ENCODE data around the gene ENPP1. TPM values are rescaled to one million over a fixed set of nuclear protein-coding genes. Genes with fewer than 3 reads are reported as not detected.
"Not testable (repeated sequence)": the region's sequence is repeated elsewhere in the genome, so short reads cannot be mapped to it uniquely, and the experiment has no call there.

ENPP1 gene
- polyA plus RNA-seq, 1 of the 3 experiments (the other 2 are of a cell fraction): not detected

DNA sequence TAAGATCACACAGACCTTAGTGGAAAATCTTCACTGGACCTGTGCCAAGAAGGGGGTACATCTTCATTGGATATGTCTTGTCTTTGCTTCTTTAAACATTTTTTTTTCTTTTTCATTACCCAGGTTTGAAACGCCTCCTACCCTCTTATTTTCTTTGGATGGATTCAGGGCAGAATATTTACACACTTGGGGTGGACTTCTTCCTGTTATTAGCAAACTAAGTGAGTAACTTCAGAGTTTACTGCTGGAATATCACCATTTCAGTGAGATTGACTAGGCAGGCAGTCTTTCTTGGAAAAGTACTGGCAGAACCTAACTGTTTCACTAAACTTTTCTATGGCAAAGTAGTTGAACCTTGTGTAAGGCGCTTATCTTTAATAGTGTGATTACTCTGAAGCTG lies 47.0 kb downstream of the ENPP1 start (continued):
- TF ChIP-seq, protein P1, sequence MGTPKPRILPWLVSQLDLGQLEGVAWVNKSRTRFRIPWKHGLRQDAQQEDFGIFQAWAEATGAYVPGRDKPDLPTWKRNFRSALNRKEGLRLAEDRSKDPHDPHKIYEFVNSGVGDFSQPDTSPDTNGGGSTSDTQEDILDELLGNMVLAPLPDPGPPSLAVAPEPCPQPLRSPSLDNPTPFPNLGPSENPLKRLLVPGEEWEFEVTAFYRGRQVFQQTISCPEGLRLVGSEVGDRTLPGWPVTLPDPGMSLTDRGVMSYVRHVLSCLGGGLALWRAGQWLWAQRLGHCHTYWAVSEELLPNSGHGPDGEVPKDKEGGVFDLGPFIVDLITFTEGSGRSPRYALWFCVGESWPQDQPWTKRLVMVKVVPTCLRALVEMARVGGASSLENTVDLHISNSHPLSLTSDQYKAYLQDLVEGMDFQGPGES (IDR thresholded peaks at IDR 0.05; ENCODE audit: low read depth, low read length): no peak
- TF ChIP-seq ELF1 (IDR thresholded peaks at IDR 0.05): no peak

DNA sequence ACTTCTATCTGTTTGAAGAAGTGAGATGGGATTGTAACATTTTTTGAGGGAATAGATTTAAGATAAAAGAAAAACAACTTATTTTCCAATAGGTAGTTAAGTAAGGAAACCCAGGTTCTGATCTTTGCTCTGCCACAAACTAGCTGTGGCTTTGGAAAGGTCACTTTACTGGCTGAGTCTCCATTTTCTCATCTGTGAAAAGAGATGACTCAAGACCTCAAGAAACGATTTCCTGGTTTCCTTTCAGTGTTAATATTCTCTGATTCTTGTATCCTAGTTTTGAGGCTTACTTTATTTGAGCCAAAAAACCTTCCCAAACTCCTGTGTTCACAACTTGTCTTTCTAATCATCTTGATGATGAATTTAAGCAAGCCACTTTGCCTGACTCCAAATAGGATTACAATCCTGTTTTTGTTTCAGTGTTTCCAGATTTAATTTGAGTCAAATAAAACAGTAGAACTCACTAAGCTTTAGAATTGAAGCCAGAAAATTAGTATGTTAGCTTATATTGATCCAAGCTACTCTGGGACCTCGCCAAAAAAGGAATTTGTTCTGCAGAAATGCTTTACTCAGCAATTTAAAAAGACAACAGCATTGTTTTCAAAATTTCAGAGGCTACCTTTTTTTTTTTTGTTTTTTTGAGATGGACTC lies 51.1 kb downstream of the ENPP1 start:
- Histone ChIP-seq H3K27me3 (ENCODE audit: insufficient read depth) (peaks cover 24% of the 10 kb centered on the region; the same call in 1 of the 2 replicates), H3K4me2 (no peak overlapping the region), H4K20me1 (ENCODE audit: insufficient read depth) (no peaks in the 10 kb centered on the region), H3K9me2 (no peaks in the 10 kb centered on the region), H3K9ac (no peak overlapping the region), H3K9me3 (no peaks in the 10 kb centered on the region), H3K4me3 (ENCODE audit: low read depth in 2 of 2, low read length in 1 of 2) (no peak overlapping the region), H2AFZ (ENCODE audit: low read depth) (no peak overlapping the region), H3F3A (replicated peaks; ENCODE audit: insufficient read depth) (peaks cover 6% of the 10 kb centered on the region), H3K79me2 (ENCODE audit: insufficient read depth) (no peaks in the 10 kb centered on the region), H3K27ac (ENCODE audit: low read depth in 2 of 2, low read length in 1 of 2) (no peak overlapping the region), H3K36me3 (replicated peaks in 1 of 2; ENCODE audit: control insufficient read depth in 1 of 2, insufficient read depth in 2 of 2, low read length in 1 of 2) (no peaks in the 10 kb centered on the region), H3K4me1 (ENCODE audit: control insufficient read depth in 1 of 2, insufficient read depth in 2 of 2, low read depth in 1 of 2, low read length in 1 of 2) (peaks cover 0 to 4% of the 10 kb centered on the region in 2 experiments; a peak in 1 of 4 replicates)
- POLR2A ChIA-PET: no interaction called here
- CTCF ChIA-PET: interaction anchor here (1.7 kb wide), 1 partner anchor 56 kb away, joined by 6 read pairs; no protein-coding TSS in a partner anchor
- 1% methylated on average over 2 of the region's 2 CpGs for WGBS (ENCODE audit: low lambda C conversion rate)
- no peak for DNase-seq
- no peak for TF ChIP-seq FOXM1 (IDR thresholded peaks at IDR 0.05; ENCODE audit: low read depth)
- TF ChIP-seq EZH2phosphoT487 (IDR thresholded peaks at IDR 0.05; ENCODE audit: borderline replicate concordance, low read depth): no peak
- TF ChIP-seq POLR2AphosphoS5 (IDR thresholded peaks at IDR 0.05; ENCODE audit: low read depth, low read length): no peak
- no peak for TF ChIP-seq SMC3 (IDR thresholded peaks at IDR 0.05; ENCODE audit: low read depth, low read length)
- no peak for TF ChIP-seq SIN3A (IDR thresholded peaks at IDR 0.05; ENCODE audit: borderline replicate concordance, low read depth, low read length)
- TF ChIP-seq RXRA (IDR thresholded peaks at IDR 0.05; ENCODE audit: borderline replicate concordance, low read depth): no peak
- TF ChIP-seq NRF1 (IDR thresholded peaks at IDR 0.05; ENCODE audit: low read depth, low read length): no peak
- no peak for TF ChIP-seq MEF2A (IDR thresholded peaks at IDR 0.05; ENCODE audit: borderline replicate concordance, low read depth)
- TF ChIP-seq, protein P2, sequence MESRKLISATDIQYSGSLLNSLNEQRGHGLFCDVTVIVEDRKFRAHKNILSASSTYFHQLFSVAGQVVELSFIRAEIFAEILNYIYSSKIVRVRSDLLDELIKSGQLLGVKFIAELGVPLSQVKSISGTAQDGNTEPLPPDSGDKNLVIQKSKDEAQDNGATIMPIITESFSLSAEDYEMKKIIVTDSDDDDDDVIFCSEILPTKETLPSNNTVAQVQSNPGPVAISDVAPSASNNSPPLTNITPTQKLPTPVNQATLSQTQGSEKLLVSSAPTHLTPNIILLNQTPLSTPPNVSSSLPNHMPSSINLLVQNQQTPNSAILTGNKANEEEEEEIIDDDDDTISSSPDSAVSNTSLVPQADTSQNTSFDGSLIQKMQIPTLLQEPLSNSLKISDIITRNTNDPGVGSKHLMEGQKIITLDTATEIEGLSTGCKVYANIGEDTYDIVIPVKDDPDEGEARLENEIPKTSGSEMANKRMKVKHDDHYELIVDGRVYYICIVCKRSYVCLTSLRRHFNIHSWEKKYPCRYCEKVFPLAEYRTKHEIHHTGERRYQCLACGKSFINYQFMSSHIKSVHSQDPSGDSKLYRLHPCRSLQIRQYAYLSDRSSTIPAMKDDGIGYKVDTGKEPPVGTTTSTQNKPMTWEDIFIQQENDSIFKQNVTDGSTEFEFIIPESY (IDR thresholded peaks at IDR 0.05; ENCODE audit: borderline replicate concordance, low read depth): no peak
- TF ChIP-seq RAD21 (IDR thresholded peaks at IDR 0.05; ENCODE audit: low read length): no peak
- TF ChIP-seq RFX5 (IDR thresholded peaks at IDR 0.05; ENCODE audit: low read length): no peak

DNA sequence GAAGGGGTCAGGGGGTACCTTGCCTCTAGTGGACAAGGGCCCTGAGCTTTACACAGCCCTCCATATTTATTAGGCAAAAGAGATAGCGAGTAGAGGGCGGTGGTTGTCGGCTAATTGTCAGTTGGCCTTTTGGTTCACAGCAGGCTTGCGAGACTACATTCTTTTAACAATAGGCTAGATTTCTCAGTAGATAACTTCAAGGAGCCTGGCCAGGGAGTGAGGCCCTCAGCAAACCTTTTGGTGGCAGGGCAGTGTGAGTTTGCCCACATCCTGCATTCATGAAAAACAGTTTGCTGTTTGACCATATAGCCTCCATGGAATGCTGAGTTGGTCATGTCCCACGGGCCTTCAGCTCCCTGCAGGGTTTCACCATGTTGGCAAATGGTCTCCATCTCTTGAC lies 51.8 kb downstream of the ENPP1 start:
- CTCF ChIA-PET: interaction anchor here (1.7 to 2.2 kb wide), 2 partner anchors 51 to 55 kb away, joined by 5 to 6 read pairs; no protein-coding TSS in a partner anchor
- 32% methylated on average over 5 of the region's 5 CpGs for WGBS (ENCODE audit: low lambda C conversion rate)
- H4K20me1 ChIP-seq (ENCODE audit: insufficient read depth); H3K27ac ChIP-seq (ENCODE audit: low read depth in 2 of 2, low read length in 1 of 2); H3K9me3 ChIP-seq; H3K79me2 ChIP-seq (ENCODE audit: insufficient read depth); H3F3A ChIP-seq (replicated peaks; ENCODE audit: insufficient read depth); DNase-seq; H3K4me1 ChIP-seq (ENCODE audit: control insufficient read depth in 1 of 2, insufficient read depth in 2 of 2, low read depth in 1 of 2, low read length in 1 of 2); H3K9ac ChIP-seq; POLR2A ChIA-PET; H3K4me3 ChIP-seq (ENCODE audit: low read depth in 2 of 2, low read length in 1 of 2); H3K9me2 ChIP-seq; H3K36me3 ChIP-seq (replicated peaks in 1 of 2; ENCODE audit: control insufficient read depth in 1 of 2, insufficient read depth in 2 of 2, low read length in 1 of 2); H2AFZ ChIP-seq (ENCODE audit: low read depth); H3K4me2 ChIP-seq: not testable (repeated sequence)
- peaks cover 24% of the 10 kb centered on the region; the same call in 1 of the 2 replicates for H3K27me3 ChIP-seq (ENCODE audit: insufficient read depth)

All from SK-N-SH (cell line).